AG09309 (cell line): ENCODE results near the gene PHC2.

Source experiments
- DNase-seq: peaks from one replicate; pipeline ENCODE4 v3.0.0-alpha.2; 2010; ENCODE audit warnings: low read depth
- H3K4me3 ChIP-seq: 2 replicates; pipeline ENCODE4 v1.5.1; 2011; ENCODE audit warnings: mild to moderate bottlenecking, low read depth, low read length, moderate library complexity; ENCODE audit not compliant: control insufficient read depth
- CTCF ChIP-seq: IDR thresholded peaks from 2 replicates; pipeline ENCODE4 v1.5.1; 2011; ENCODE audit warnings: mild to moderate bottlenecking, low read depth, low read length, inconsistent platforms; ENCODE audit not compliant: insufficient read depth, control insufficient read depth; ENCODE audit errors: missing control alignments

The PHC2 gene

GRCh38 chr1:33326785-33327184, 104.1 kb downstream of the PHC2 start:
- DNase-seq: no peak
- TF ChIP-seq CTCF: no peak
- no peak overlapping the region for H3K4me3 ChIP-seq

- TF ChIP-seq CTCF: no peak
- no peak for DNase-seq
- H3K4me3 ChIP-seq: no peak overlapping the region
Measured at GRCh38 chr1:33324677-33325575, 106.0 kb downstream of the PHC2 start.

- H3K4me3 ChIP-seq: no peak overlapping the region
- no peak for DNase-seq
- no peak for TF ChIP-seq CTCF
Measured at GRCh38 chr1:33323663-33324477, 107.0 kb downstream of the PHC2 start.

GRCh38 chr1:33322870-33323585, 107.9 kb downstream of the PHC2 start:
- no peak overlapping the region for H3K4me3 ChIP-seq
- TF ChIP-seq CTCF: no peak

GRCh38 chr1:33322109-33322508, 108.8 kb downstream of the PHC2 start:
- H3K4me3 ChIP-seq: no peak overlapping the region
- DNase-seq: no peak
- no peak for TF ChIP-seq CTCF

More at GRCh38 chr1:33322870-33323585, 107.9 kb downstream of the PHC2 start:
- no peak for DNase-seq

- TF ChIP-seq CTCF: no peak
- H3K4me3 ChIP-seq: no peak overlapping the region
- DNase-seq: no peak
Measured at GRCh38 chr1:33321178-33321577, 109.7 kb downstream of the PHC2 start.
